GM12801 (cell line): ENCODE data around the gene CD44.

Source experiments
- CTCF ChIP-seq: IDR thresholded peaks from one replicate; pipeline ENCODE4 v1.5.1; 2011; ENCODE audit warnings: control low read depth; ENCODE audit not compliant: insufficient read length; ENCODE audit errors: extremely low read depth

Gene CD44

GRCh38 chr11:35100013-35100383, 39.0 kb upstream of the CD44 start:
- TF ChIP-seq CTCF, result no peak

- TF ChIP-seq CTCF, result no peak
Measured at GRCh38 chr11:35101223-35101622, 37.7 kb upstream of the CD44 start.

GRCh38 chr11:35102267-35102666, 36.7 kb upstream of the CD44 start:
- no peak for TF ChIP-seq CTCF

- no peak for TF ChIP-seq CTCF
Measured at GRCh38 chr11:35103366-35104208, 35.4 kb upstream of the CD44 start.

- no peak for TF ChIP-seq CTCF
Measured at GRCh38 chr11:35104655-35105054, 34.3 kb upstream of the CD44 start.

- TF ChIP-seq CTCF, result no peak
Measured at GRCh38 chr11:35105319-35106079, 33.5 kb upstream of the CD44 start.

GRCh38 chr11:35106595-35106994, 32.4 kb upstream of the CD44 start:
- no peak for TF ChIP-seq CTCF
